Measurements from ENCODE around the gene SEMA3C.

SEMA3C gene

DNA sequence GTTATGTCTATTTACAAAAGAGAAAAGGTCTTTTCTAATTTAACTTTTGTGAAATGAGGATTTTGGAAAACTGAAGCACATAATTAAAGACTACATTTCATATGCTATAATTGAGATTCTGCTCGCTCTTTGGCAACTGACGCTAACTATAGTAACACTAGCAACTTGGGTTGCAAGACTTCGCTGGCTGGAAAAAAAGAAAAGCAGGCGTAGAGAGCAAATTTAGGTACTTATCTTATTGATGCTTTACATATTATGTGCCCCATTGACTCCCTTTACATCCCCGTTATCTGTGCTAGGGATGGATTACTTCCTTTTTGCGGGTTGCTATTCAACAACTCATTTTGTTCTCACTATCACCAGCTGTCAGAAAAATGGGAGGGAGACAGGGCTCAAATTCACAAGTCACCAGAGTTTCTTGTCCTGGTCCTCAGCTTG is 10.5 kb downstream of the SEMA3C start:
- Mint-ChIP-seq H3K9me3 (no peaks in the 10 kb centered on the region), H3K36me3 (ENCODE audit: low read depth) (no peaks in the 10 kb centered on the region), H3K4me1 (ENCODE audit: low read depth) (no peaks in the 10 kb centered on the region), H3K27ac (no peak overlapping the region), H3K27me3 (no peaks in the 10 kb centered on the region), H3K4me3 (no peak overlapping the region)

DNA sequence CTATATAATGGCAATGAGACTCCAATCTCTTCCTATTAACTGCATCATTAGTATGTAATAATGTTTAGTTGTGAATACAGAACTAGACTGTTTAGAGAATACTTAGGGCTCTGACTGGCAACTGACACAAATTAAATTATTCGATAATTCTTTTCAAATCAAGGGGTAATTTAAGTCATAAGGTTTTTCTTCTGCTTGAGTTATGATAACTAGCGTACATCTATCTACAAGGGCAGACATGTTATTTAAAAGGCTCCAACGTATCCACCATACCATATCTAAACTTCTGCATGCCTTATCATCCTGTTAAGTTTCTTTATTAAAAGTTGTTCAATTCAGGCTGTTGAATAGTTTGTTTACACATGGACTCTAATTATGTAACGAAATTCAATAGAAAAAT is 11.2 kb downstream of the SEMA3C start:
- Mint-ChIP-seq H3K36me3 (ENCODE audit: low read depth) (no peaks in the 10 kb centered on the region), H3K27ac (no peak overlapping the region), H3K9me3 (no peaks in the 10 kb centered on the region), H3K27me3 (no peaks in the 10 kb centered on the region), H3K4me1 (ENCODE audit: low read depth) (no peaks in the 10 kb centered on the region), H3K4me3 (no peak overlapping the region)

DNA sequence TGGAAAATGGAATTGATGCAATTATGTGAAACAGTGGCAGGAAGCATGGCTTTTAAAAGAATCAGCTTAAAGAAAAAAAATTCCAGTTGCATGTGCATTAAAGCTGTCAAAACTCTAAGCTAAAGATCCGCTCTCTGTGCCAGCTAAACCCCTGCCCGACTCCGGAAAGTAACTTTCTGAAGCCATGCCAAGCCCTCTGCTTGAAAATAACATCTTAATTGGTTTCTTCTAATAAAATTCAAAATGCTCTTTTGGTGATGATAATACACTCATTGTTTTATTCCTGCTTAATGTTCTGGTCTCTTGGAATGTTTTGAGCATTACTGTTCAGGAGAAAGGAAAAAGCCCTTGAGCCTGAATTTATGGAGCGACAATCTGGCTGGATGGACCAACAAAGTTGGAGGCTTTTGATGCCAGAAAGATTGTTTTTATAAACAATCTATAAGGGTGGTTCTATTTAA is 11.7 kb downstream of the SEMA3C start:
- Mint-ChIP-seq H3K27me3 (no peaks in the 10 kb centered on the region), H3K4me1 (ENCODE audit: low read depth) (no peaks in the 10 kb centered on the region), H3K36me3 (ENCODE audit: low read depth) (no peaks in the 10 kb centered on the region), H3K9me3 (no peaks in the 10 kb centered on the region), H3K27ac (no peak overlapping the region), H3K4me3 (no peak overlapping the region)

DNA sequence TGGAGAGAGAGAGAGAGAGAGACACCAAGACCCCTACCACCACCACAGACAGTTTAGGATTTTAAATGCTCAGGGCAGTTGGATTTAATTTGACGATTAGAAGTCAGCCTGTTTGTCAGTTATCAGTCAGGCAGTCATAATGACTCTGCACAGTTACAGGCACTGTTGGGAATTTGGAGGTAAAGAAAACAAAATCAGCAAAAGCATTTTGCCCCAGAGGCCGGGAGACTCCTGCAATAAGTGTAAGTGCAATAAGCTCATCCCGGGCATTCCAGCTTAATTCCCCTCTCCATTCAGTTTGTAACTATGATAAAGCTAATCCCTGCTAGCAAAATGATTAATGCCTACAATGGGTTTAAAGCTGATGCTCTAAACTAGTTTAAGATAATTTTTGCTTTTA is 13.5 kb downstream of the SEMA3C start:
- Mint-ChIP-seq H3K4me1 (ENCODE audit: low read depth) (no peaks in the 10 kb centered on the region), H3K4me3 (no peak overlapping the region), H3K27ac (no peak overlapping the region), H3K27me3 (no peaks in the 10 kb centered on the region), H3K9me3 (no peaks in the 10 kb centered on the region), H3K36me3 (ENCODE audit: low read depth) (no peaks in the 10 kb centered on the region)

DNA sequence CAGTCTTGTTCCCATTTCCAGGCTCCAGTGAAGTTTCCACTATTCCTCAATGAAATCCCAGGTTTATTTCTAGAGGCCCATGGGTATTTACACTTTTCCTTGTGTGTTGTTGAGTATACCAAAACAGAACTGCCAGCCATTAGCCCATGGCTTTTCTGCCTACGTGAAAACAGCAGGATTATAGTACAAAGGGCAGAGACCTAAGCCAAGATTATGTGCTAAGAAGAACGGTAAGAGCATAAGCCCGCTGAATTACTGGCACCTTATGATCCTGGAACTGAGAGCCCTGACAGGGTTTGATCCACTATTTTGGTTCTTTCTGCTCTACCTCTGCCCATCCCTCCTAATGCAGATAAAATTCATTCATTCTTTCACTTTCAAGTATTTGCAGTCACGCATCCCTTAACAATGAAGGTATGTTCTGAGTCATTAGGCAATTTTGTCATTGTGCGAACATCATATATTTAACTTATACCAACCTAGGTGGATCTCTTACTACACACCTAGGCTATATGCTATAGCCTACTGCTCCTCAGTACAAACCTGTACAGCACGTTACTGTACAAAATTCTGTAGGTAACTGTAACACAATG is 16.0 kb downstream of the SEMA3C start:
- Mint-ChIP-seq H3K36me3 (ENCODE audit: low read depth) (no peaks in the 10 kb centered on the region), H3K27ac (no peak overlapping the region), H3K9me3 (no peaks in the 10 kb centered on the region), H3K4me3 (no peak overlapping the region), H3K27me3 (no peaks in the 10 kb centered on the region), H3K4me1 (ENCODE audit: low read depth) (no peaks in the 10 kb centered on the region)

DNA sequence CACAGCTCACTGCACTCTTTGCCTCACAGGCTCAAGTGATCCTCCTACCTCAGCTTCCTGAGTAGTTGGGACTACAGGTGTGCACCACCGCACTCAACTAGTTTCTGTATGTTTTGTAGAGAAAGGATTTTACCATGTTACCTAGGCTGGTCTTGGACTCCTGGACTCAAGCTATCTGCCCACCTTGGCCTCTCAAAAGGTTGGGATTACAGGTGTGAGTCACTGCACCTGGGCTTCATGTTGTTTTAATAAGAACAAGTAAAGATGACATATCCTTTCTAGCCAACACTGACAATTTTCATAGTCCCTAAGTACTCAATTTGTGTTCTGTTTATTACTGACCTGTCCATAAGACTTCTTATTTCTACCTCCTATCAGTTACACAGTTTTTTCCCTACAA is 16.8 kb downstream of the SEMA3C start:
- Mint-ChIP-seq H3K36me3 (ENCODE audit: low read depth) (no peaks in the 10 kb centered on the region), H3K4me1 (ENCODE audit: low read depth) (no peaks in the 10 kb centered on the region), H3K27me3 (no peaks in the 10 kb centered on the region), H3K4me3 (no peak overlapping the region), H3K27ac (no peak overlapping the region), H3K9me3 (peaks cover 3% of the 10 kb centered on the region)

DNA sequence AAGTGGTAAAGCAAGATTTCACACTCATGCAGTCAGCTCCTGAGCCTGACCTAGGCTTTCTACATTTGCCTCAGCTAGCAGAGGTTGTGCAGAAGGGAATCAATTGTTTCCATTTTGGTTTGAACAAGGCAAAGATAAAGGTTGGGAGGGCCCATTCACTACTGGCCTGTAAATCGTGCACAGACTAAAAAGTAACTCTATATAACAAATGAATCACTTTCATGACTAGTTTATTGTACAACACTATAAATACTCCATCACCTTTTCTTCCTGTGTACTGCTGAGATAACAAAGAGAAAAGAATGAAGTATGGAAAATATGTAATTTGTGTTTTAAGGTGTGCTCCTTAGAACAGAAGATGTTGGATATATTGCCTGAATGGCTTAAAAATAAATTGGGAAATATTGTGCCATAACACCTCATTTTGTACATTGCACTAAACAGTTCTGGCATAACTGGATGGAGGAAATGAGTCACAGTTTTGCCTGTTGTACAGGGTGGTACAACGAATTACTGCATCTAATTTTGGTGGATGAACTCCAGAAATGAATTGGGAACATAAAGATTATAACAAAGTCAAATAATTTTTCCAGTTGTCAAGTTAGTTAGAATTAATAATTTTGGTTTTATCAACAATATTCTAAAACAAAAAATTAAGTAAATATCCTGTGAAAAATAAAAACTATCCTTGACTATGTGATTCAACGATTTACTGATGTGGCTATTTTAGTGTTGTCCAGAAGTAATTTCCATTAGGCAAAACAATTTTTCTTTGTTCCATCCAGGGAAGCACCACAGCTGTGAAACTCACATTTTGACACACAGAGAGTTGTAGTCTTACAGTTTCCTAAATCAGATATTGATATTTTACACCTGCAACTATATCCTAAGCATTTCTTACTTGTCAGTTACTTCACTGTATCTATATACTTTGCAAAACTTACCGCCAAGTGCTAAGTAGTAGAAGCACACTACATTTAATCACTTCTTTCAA is 18.0 kb downstream of the SEMA3C start:
- peaks cover 3% of the 10 kb centered on the region for H3K9me3 Mint-ChIP-seq
- no peak overlapping the region for H3K27ac Mint-ChIP-seq

DNA sequence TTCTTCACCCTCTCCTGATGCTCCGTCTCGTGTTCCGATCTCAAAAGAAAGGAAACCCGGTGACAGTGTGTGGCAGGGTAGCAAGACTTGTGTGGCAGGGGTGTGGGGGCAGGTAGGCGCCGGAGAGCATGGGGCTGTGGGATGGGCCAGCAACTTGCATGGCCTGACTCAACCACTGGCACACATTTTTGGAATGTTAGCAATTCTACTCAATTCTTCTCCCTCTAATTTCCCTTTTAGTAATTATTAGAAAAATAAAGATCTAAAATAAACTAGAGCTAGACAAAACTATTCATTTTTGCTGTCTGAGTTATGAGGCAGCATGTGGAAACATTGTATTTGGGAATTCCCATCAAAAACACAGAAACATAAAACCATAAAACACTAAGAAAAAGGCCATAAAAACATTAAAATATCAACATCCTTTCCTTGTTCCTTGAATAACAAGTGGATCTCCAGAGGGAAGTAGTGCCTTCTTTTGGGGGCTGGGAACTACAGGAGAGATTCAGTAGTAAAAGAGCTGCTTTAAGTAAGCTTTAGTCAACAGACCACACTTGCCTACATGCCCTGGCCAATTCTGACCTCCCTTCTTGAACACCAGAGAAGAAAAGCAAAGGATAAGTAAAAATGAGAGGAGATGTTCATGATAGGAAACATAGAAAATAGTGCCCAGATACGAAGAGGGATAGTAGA is 21.8 kb downstream of the SEMA3C start:
- Mint-ChIP-seq H3K9me3 (peaks cover 3% of the 10 kb centered on the region), H3K27ac (no peak overlapping the region), H3K4me1 (ENCODE audit: low read depth) (no peaks in the 10 kb centered on the region), H3K4me3 (no peak overlapping the region), H3K27me3 (no peaks in the 10 kb centered on the region), H3K36me3 (ENCODE audit: low read depth) (no peaks in the 10 kb centered on the region)

More for the DNA sequence above, 18.0 kb downstream of the SEMA3C start:
- no peaks in the 10 kb centered on the region for H3K27me3 Mint-ChIP-seq
- no peaks in the 10 kb centered on the region for H3K4me1 Mint-ChIP-seq (ENCODE audit: low read depth)
- H3K4me3 Mint-ChIP-seq, result no peak overlapping the region
- no peaks in the 10 kb centered on the region for H3K36me3 Mint-ChIP-seq (ENCODE audit: low read depth)

DNA sequence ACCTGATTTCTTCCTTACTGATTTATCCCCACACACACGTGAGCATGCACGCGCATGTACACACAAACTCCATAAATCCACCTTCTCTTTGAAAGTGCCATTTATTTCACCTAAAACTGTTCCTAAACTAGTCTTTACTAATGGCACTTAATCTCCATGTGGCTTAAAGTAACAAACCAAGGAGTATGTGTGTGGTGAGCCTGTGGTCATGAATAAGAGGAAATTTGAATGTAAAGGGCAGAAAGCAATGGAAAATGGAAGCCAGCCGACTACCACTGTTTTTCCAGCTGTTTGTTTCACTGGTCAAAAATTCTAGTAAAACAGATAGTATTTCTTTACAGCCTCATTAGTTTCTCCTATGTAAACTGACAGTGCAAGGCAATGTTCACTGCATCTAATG is 23.8 kb downstream of the SEMA3C start:
- Mint-ChIP-seq H3K4me3 (no peak overlapping the region), H3K27me3 (peaks cover 4% of the 10 kb centered on the region), H3K4me1 (ENCODE audit: low read depth) (no peaks in the 10 kb centered on the region), H3K36me3 (ENCODE audit: low read depth) (no peaks in the 10 kb centered on the region), H3K27ac (no peak overlapping the region), H3K9me3 (peaks cover 3% of the 10 kb centered on the region)

DNA sequence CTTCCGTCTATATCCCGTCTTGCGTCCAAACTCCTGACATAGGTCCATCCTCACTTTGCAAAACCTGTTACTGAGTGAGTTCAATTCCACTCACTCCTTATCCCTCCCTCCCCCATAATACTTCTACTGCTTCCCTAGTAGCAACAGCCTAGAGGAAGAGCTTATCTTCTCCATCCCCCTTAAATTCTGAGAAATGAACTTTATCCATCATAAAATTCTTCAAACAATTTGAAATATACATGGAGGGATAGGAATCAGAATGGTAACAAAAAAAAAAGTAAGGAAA is 27.6 kb downstream of the SEMA3C start:
- H3K9me3 Mint-ChIP-seq, result no peaks in the 10 kb centered on the region
- no peak overlapping the region for H3K27ac Mint-ChIP-seq
- H3K36me3 Mint-ChIP-seq (ENCODE audit: low read depth), result no peaks in the 10 kb centered on the region
- H3K27me3 Mint-ChIP-seq, result peaks cover 4% of the 10 kb centered on the region
- no peaks in the 10 kb centered on the region for H3K4me1 Mint-ChIP-seq (ENCODE audit: low read depth)
- no peak overlapping the region for H3K4me3 Mint-ChIP-seq

DNA sequence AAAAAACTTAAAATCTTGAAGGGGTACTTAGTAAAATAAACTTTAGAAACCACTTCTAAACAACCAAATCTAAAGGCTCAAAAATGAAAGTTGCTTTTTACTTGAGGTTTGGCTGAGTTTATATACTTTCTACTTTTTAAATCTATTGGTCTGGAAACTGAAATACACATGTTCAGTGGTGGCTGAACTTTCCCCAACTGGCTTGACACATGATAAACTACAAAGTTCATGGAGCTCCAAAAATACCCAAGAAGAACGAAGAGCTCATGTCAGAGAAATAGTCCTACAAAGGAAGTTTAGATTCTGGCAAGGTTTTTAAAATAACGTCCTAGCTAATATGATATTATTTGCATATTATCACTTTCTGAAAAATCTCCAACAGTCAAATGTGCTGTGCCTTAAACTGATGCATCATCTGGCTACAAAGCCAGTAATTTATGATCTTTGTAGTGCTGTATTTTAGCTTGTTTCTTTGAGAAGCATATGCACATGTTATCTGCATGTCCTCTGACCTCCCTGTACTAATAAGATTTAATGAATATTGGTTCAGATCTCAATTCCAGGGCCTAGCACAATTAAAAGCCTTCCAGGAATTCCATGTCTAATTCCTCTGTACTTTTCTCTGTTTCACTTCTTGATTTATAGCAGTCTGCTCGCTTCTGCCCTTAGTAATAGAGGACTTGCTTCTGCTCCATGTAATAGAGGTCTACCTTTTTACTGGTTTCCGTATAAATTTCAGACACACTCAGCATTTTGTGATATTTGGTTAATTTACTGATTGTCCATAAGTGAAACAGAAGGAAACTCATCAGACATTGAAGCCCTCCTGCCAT is 28.2 kb downstream of the SEMA3C start:
- H3K4me3 Mint-ChIP-seq, result no peak overlapping the region
- no peaks in the 10 kb centered on the region for H3K9me3 Mint-ChIP-seq

DNA sequence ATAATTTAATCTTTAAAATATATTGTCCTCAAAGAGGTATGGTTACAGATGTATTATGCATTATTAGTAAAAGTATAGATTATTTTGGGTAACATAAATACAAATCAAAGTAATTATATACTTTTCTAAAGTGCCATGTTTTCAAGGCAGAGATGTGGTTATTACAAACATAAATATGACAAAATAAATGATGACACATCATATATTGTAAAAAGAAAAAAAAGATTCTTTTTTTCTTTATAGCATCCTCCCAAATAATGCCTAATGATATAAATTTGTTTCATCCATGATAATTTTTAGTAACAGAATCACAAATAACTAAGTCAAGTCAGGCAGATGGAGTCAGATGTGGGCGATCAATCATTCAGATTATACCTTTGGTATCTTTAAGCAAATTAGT is 29.3 kb downstream of the SEMA3C start:
- H3K27me3 Mint-ChIP-seq, result peaks cover 4% of the 10 kb centered on the region
- no peaks in the 10 kb centered on the region for H3K36me3 Mint-ChIP-seq (ENCODE audit: low read depth)
- no peak overlapping the region for H3K4me3 Mint-ChIP-seq
- H3K9me3 Mint-ChIP-seq, result no peaks in the 10 kb centered on the region
- no peak overlapping the region for H3K27ac Mint-ChIP-seq
- no peaks in the 10 kb centered on the region for H3K4me1 Mint-ChIP-seq (ENCODE audit: low read depth)

More for the DNA sequence above, 28.2 kb downstream of the SEMA3C start:
- Mint-ChIP-seq H3K36me3 (ENCODE audit: low read depth) (no peaks in the 10 kb centered on the region), H3K27ac (no peak overlapping the region), H3K27me3 (peaks cover 4% of the 10 kb centered on the region), H3K4me1 (ENCODE audit: low read depth) (no peaks in the 10 kb centered on the region)

DNA sequence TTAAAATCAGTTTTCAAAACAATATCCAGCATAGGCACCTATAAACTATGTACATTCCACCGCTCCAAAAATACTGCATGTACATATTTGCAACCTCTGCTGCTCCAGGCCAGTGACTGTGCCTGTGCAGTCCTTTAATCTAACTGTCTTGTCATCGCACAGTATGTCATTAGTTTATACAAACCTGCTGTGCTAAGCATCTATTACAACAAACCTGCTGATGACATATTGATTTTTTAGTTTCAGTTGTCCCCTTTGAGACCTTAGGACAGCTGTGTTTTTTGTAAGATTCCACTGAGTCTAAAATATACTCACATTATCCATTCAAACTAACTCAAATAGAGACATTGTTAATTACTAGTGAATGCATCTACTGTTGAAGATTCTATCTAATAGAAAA is 33.1 kb downstream of the SEMA3C start:
- Mint-ChIP-seq H3K27ac (no peak overlapping the region), H3K4me1 (ENCODE audit: low read depth) (peaks cover 3% of the 10 kb centered on the region), H3K36me3 (ENCODE audit: low read depth) (no peaks in the 10 kb centered on the region), H3K9me3 (no peaks in the 10 kb centered on the region), H3K4me3 (no peak overlapping the region), H3K27me3 (no peaks in the 10 kb centered on the region)

DNA sequence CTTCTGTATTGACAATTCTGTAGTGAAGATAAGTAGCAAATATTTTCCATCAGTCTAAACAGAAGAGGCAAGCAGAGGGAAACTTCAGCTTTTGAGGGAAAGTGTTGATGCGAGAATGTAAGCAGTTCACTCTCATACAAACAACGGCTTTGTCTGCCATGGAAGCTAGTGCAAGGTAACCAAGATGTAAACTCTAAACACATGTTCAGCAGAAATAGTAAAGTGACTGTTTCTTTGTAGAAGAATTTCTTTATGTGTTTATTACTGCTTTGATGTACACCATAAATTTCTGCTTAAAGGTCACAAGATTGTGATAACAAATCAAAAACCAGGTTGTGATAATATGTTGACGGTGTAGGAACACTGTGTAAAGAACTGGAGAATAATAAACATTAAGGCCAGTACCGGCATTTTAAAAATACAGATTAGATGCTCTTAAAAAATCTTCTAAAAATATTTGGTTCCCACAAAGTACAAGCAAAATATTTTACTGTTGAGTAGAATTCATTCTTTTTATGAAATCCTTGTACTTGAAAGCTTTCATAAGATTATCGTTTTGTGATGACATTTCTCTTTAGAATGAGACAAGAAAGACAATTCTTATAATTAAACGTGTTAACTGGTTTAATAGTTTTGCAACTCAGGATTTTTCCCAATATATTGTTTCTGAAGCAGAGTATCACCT is 34.2 kb downstream of the SEMA3C start:
- no peaks in the 10 kb centered on the region for H3K36me3 Mint-ChIP-seq (ENCODE audit: low read depth)

More for the DNA sequence above, 34.2 kb downstream of the SEMA3C start:
- H3K4me1 Mint-ChIP-seq (ENCODE audit: low read depth), result peaks cover 3% of the 10 kb centered on the region
- H3K27me3 Mint-ChIP-seq, result no peaks in the 10 kb centered on the region
- H3K4me3 Mint-ChIP-seq, result no peak overlapping the region
- no peak overlapping the region for H3K27ac Mint-ChIP-seq
- H3K9me3 Mint-ChIP-seq, result no peaks in the 10 kb centered on the region

Measured in stimulated activated naive CD8-positive, alpha-beta T cell treated with anti-CD3 and anti-CD28 coated beads, Interleukin-15, Interleukin-2, amounts not matched to agents 100 ng/mL and 50 ng/mL, for 24 hours (primary cell).